Umbilical cord (tissue), 2 donors: ENCODE results near the gene HJV. TPM values are rescaled to one million over a fixed set of nuclear protein-coding genes. Genes with fewer than 3 reads are reported as not detected.

Experiments
- DNase-seq: peaks from one replicate; pipeline ENCODE4 v3.0.0-alpha.2; 2015; ENCODE audit warnings: low spot score
- total RNA-seq: library from RNA; depleted of rRNA; stranded (reverse); fragments of >200 nt; gene quantifications from one replicate; pipeline ENCODE4 v1.2.3, GENCODE V29; 2014; ENCODE audit warnings: low replicate concordance; ENCODE audit not compliant: insufficient read depth

HJV gene
- total RNA-seq, 1 donor from 2014 or later: not detected

- no peak for DNase-seq
These were observed 27.7 kb downstream of the HJV start for GRCh38 chr1:145993618-145994390.

- DNase-seq: no peak
These were observed 28.4 kb downstream of the HJV start for GRCh38 chr1:145992958-145993617.

GRCh38 chr1:145992502-145992936, 29.0 kb downstream of the HJV start:
- DNase-seq: no peak

- DNase-seq: no peak
These were observed 29.7 kb downstream of the HJV start for GRCh38 chr1:145991735-145992412.

- DNase-seq: no peak
These were observed 31.2 kb downstream of the HJV start for GRCh38 chr1:145990249-145990855.

- no peak for DNase-seq
These were observed 32.8 kb downstream of the HJV start for GRCh38 chr1:145988773-145989172.

- DNase-seq: no peak
These were observed 33.6 kb downstream of the HJV start for GRCh38 chr1:145987926-145988325.

- no peak for DNase-seq
These were observed 35.0 kb downstream of the HJV start for GRCh38 chr1:145986551-145986950.

- peak; percentile 40 for DNase-seq
These were observed 35.8 kb downstream of the HJV start for GRCh38 chr1:145985502-145986439.

GRCh38 chr1:145985129-145985501, 36.4 kb downstream of the HJV start:
- DNase-seq: no peak

GRCh38 chr1:145983960-145984830, 37.3 kb downstream of the HJV start:
- no peak for DNase-seq

GRCh38 chr1:145983206-145983675, 38.3 kb downstream of the HJV start:
- no peak for DNase-seq

- DNase-seq: no peak
These were observed 39.4 kb downstream of the HJV start for GRCh38 chr1:145982010-145982723.

GRCh38 chr1:145980457-145980994, 41.0 kb downstream of the HJV start:
- DNase-seq: no peak

- no peak for DNase-seq
These were observed 41.6 kb downstream of the HJV start for GRCh38 chr1:145979746-145980456.

- peak; percentile 100 for DNase-seq
These were observed 42.4 kb downstream of the HJV start for GRCh38 chr1:145978854-145979745.

GRCh38 chr1:145978471-145978853, 43.1 kb downstream of the HJV start:
- no peak for DNase-seq
